Measurements from ENCODE around the gene EXD1.

Gene EXD1

DNA sequence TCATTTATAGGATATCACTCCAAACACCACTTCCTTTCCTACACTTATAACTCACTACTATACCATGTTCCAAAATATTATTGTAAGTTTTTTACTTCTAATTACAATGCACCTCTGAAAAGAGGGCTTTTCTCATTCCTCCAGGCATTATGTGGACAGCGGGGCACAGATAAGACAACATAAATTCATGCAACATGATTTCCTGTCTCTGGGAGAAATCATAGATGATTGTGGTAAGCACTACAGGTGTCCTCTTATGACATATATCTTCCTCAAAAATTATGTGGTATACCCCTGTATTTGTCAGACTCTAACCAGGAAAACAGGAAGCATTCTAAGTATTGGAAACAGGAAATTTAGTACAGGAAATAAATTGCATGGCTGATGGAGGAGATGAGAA is 68.8 kb downstream of the EXD1 start:
- TF ChIP-seq, protein P1, sequence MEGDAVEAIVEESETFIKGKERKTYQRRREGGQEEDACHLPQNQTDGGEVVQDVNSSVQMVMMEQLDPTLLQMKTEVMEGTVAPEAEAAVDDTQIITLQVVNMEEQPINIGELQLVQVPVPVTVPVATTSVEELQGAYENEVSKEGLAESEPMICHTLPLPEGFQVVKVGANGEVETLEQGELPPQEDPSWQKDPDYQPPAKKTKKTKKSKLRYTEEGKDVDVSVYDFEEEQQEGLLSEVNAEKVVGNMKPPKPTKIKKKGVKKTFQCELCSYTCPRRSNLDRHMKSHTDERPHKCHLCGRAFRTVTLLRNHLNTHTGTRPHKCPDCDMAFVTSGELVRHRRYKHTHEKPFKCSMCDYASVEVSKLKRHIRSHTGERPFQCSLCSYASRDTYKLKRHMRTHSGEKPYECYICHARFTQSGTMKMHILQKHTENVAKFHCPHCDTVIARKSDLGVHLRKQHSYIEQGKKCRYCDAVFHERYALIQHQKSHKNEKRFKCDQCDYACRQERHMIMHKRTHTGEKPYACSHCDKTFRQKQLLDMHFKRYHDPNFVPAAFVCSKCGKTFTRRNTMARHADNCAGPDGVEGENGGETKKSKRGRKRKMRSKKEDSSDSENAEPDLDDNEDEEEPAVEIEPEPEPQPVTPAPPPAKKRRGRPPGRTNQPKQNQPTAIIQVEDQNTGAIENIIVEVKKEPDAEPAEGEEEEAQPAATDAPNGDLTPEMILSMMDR (conservative IDR thresholded peaks at IDR 0.05; ENCODE audit: low read depth, low read length) = no peak
- DNase-seq (ENCODE audit: low read depth) = no peak
- H3K4me3 ChIP-seq (ENCODE audit: low read depth, low read length) = no peak overlapping the region

DNA sequence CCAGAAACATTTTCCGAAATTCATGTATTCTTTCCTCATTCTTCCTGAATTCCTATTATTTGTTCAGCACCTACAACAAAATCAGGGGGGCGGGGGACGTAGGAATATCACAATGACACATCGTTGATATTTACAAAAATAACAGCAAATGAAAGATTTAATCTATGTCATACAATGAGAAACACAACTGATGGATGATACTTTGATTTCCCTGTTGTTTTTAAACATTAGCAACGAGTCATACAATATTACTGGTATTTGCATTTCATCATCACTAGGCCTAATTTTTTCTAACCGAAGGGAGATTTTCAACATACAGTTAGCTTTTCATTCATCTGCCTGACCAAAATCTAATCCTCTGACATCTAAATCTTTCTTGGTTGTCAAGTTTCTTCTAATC is 69.2 kb downstream of the EXD1 start:
- TF ChIP-seq, protein P1 (conservative IDR thresholded peaks at IDR 0.05; ENCODE audit: low read depth, low read length) = no peak
- no peak overlapping the region for H3K4me3 ChIP-seq (ENCODE audit: low read depth, low read length)
- peak; percentile 37 for DNase-seq (ENCODE audit: low read depth)

DNA sequence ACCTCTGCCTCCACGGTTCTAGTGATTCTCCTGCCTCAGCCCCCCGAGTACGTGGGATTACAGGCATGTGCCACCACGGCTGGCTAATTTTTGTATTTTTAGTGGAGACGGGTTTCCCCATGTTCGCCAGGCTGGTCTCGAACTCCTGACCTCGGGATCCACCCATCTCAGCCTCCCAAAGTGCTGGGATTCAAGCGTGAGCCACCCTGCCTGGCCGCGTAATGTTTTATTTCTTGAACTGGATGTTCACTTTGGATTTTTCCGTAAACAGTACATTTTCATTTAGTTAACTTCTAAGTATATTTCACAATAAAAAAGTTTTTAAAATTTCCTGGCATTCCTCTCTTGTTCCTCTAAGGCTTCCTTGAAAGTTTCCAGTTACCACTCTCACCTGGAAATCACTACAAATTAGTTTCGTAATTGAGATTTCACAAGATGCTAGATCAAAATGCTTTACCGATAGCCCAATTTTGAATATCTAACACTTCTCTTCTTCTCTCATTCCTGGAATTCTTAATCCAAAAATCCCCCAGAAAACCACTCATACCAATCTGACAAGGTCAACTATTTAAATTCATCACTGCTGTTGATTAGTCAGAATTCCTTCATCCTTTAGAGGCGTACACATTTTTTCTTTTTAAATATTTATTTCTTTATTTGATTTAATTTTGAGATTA is 69.8 kb downstream of the EXD1 start:
- H3K4me3 ChIP-seq (ENCODE audit: low read depth, low read length) = no peak overlapping the region
- peak; percentile 27 for DNase-seq (ENCODE audit: low read depth)
- TF ChIP-seq, protein P1 (conservative IDR thresholded peaks at IDR 0.05; ENCODE audit: low read depth, low read length) = no peak

DNA sequence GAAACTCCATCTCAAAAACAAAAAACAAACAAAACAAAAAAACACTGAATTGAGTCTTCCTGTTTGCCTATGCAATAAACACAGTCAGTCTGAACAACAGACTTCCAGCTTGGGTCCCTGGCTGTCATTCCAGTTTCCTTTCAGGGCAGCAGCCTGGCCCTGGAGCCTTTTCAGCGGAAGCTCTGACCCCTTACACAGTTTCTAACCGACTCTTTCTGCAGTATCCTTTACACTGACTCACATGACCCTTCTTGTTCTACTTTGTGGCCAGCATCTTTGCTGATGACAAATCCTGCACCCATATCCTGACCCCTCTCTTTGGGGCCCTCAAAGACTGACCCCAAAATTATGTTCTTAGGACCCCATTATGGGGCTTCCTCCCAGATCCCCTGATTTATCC is 76.1 kb downstream of the EXD1 start:
- TF ChIP-seq, protein P1 (conservative IDR thresholded peaks at IDR 0.05; ENCODE audit: low read depth, low read length) = no peak
- DNase-seq (ENCODE audit: low read depth) = peak; percentile 28

DNA sequence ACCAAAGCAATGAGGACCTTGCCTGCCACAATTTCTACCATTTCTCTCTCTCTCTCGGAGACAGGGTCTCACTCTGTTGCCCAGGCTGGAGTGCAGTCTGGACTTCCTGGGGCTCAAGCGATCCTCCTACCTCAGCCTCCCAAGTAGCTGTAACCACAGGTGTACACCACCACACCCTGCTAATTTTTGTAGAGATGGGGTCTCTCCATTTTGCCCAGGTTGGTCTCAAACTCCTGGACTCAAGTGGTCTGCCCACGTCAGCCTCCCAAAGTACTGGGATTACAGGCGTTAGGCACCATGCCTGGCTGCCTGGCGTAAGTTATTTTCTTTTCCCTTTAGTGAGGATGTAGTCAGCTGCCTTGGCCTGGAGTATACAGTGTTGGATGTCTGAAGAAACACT is 76.8 kb downstream of the EXD1 start:
- TF ChIP-seq, protein P1 (conservative IDR thresholded peaks at IDR 0.05; ENCODE audit: low read depth, low read length) = no peak

More for the DNA sequence above, 76.1 kb downstream of the EXD1 start:
- no peak overlapping the region for H3K4me3 ChIP-seq (ENCODE audit: low read depth, low read length)

DNA sequence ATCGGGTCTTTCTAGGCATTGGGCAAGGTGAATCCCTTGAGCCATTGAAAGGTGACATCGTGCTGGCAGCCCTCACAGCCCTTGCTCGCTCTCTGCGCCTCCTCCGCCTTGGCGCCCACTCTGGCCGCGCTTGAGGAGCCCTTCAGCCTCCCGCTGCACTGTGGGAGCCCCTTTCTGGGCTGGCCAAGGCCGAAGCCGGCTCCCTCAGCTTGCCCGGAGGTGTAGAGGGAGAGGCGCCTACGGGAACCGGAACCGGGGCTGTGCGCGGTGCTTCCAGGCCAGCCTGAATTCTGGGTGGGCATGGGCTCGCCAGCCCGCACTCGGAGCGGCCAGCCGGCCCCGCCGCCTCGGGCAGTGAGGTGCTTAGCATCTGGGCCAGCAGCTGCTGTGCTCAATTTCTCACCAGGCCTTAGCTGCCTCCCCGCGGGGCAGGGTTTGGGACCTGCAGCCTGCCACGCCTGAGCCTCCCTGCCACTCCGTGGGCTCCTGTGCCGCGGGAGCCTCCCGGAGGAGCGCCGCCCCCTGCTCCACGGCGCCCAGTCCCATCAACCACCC is 79.0 kb downstream of the EXD1 start:
- no peak for DNase-seq (ENCODE audit: low read depth)
- TF ChIP-seq, protein P1 (conservative IDR thresholded peaks at IDR 0.05; ENCODE audit: low read depth, low read length) = no peak
- H3K4me3 ChIP-seq (ENCODE audit: low read depth, low read length) = no peak overlapping the region

More for the DNA sequence above, 76.8 kb downstream of the EXD1 start:
- H3K4me3 ChIP-seq (ENCODE audit: low read depth, low read length) = no peak overlapping the region
- DNase-seq (ENCODE audit: low read depth) = no peak

DNA sequence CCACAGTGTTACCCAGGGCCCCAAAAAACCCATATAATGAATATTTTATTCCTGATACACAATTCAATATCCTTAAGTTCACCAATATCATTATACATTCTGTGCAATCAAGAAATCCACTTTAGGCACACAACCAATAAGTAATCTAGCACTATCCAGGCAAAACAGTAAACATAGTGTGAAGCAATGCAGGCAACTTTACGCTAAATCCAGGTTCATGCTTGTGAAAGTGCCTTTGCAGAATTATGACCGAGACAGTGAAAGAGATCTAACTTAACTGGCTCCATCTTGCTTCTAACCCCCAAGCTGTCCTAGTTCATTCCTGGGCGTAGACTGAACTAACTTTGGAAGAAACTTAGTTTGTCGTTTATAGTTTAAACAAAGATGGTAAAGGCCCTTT is 80.3 kb downstream of the EXD1 start:
- DNase-seq (ENCODE audit: low read depth) = no peak
- H3K4me3 ChIP-seq (ENCODE audit: low read depth, low read length) = no peak overlapping the region
- TF ChIP-seq, protein P1 (conservative IDR thresholded peaks at IDR 0.05; ENCODE audit: low read depth, low read length) = no peak

Data from choroid plexus epithelial cell (primary cell).